ENCODE measurements around the gene NMUR1.

Gene NMUR1

GRCh38 chr2:231549446-231550239 is 19.4 kb upstream of the NMUR1 start:
- DNase-seq, result no peak

- DNase-seq, result no peak
Observed at GRCh38 chr2:231548752-231549151, 18.5 kb upstream of the NMUR1 start.

GRCh38 chr2:231547315-231548110 is 17.3 kb upstream of the NMUR1 start:
- DNase-seq, result no peak

GRCh38 chr2:231546014-231546715 is 15.9 kb upstream of the NMUR1 start:
- DNase-seq, result no peak

GRCh38 chr2:231545105-231545902 is 15.1 kb upstream of the NMUR1 start:
- DNase-seq, result no peak

GRCh38 chr2:231542136-231542535 is 11.9 kb upstream of the NMUR1 start:
- no peak for DNase-seq

- no peak for DNase-seq
Observed at GRCh38 chr2:231541645-231542044, 11.4 kb upstream of the NMUR1 start.

GRCh38 chr2:231539991-231540390 is 9.7 kb upstream of the NMUR1 start:
- DNase-seq, result no peak

GRCh38 chr2:231535961-231536360 is 5.7 kb upstream of the NMUR1 start:
- no peak for DNase-seq

- DNase-seq, result no peak
Observed at GRCh38 chr2:231533777-231534125, 3.5 kb upstream of the NMUR1 start.

GRCh38 chr2:231533086-231533776 is 3.0 kb upstream of the NMUR1 start:
- no peak for DNase-seq

- DNase-seq, result no peak
Observed at GRCh38 chr2:231532756-231533035, 2.5 kb upstream of the NMUR1 start.

- no peak for DNase-seq
Observed at GRCh38 chr2:231531883-231532755, 1.9 kb upstream of the NMUR1 start.

GRCh38 chr2:231531466-231531865 is 1.2 kb upstream of the NMUR1 start:
- DNase-seq, result no peak

GRCh38 chr2:231528636-231529030 is 1.6 kb downstream of the NMUR1 start:
- no peak for DNase-seq

GRCh38 chr2:231527955-231528635 is 2.1 kb downstream of the NMUR1 start:
- no peak for DNase-seq

- no peak for DNase-seq
Observed at GRCh38 chr2:231527091-231527395, 3.2 kb downstream of the NMUR1 start.

- DNase-seq, result no peak
Observed at GRCh38 chr2:231526341-231527090, 3.7 kb downstream of the NMUR1 start.

GRCh38 chr2:231525248-231526163 is 4.7 kb downstream of the NMUR1 start:
- DNase-seq, result no peak

Measured in activated naive CD4-positive, alpha-beta T cell (primary cell).